RWPE1 (cell line): Measurements from ENCODE around the gene EMILIN3.

Experiments
- CTCF ChIA-PET: fragments of 350-600 bp; sonication (Branson Sonifier 250); formaldehyde crosslinking; extraction: SDS; loops from one replicate; lab custom pipeline; 2021; lab: Yijun Ruan, JAX
- POLR2A ChIA-PET: fragments of 400-600 bp; formaldehyde crosslinking; extraction: SDS; loops from one replicate; lab custom pipeline; 2020; ENCODE audit warnings: antibody characterized with exemption; ENCODE audit not compliant: low non-redundant PET; lab: Yijun Ruan, JAX
- DNase-seq: peaks from one replicate; pipeline ENCODE4 v3.0.0; 2012; ENCODE audit warnings: low spot score
- H3K27ac ChIP-seq: fragments of 450-650 bp; 2 replicates; pipeline ENCODE4 v1.5.1; 2017
- CTCF ChIP-seq: fragments of 450-650 bp; conservative IDR thresholded peaks from 2 replicates; pipeline ENCODE4 v1.5.1; 2017; ENCODE audit warnings: low read depth, mild to moderate bottlenecking

Gene EMILIN3

GRCh38 chr20:41386502-41387427, 20.1 kb upstream of the EMILIN3 start:
- no peak for DNase-seq
- CTCF ChIA-PET = interaction anchor here (0.7 to 0.9 kb wide), 3 partner anchors 8 to 19 kb away, joined by 3 to 5 read pairs (median 4); no protein-coding TSS in a partner anchor
- POLR2A ChIA-PET = no interaction called here
- H3K27ac ChIP-seq = no peak overlapping the region
- TF ChIP-seq CTCF = no peak

GRCh38 chr20:41382791-41383305, 16.2 kb upstream of the EMILIN3 start:
- no peak for DNase-seq
- ChIA-PET CTCF (interaction anchor here (0.6 to 0.7 kb wide), 2 partner anchors 42 to 150 kb away, joined by 3 read pairs; no protein-coding TSS in a partner anchor), POLR2A (no interaction called here)
- H3K27ac ChIP-seq = no peak overlapping the region
- TF ChIP-seq CTCF = no peak

GRCh38 chr20:41380551-41381193, 14.1 kb upstream of the EMILIN3 start:
- TF ChIP-seq CTCF = no peak
- DNase-seq = no peak
- ChIA-PET POLR2A (no interaction called here), CTCF (interaction anchor here (0.6 kb wide), 1 partner anchor 41 kb away, joined by 5 read pairs; no protein-coding TSS in a partner anchor)
- H3K27ac ChIP-seq = no peak overlapping the region

- no peak overlapping the region for H3K27ac ChIP-seq
- CTCF ChIA-PET = interaction anchor here (0.6 to 1.1 kb wide), 3 partner anchors 8 to 851 kb away, joined by 3 to 5 read pairs (median 3); no protein-coding TSS in a partner anchor
- TF ChIP-seq CTCF = no peak
- DNase-seq = no peak
- POLR2A ChIA-PET = no interaction called here
Observed at GRCh38 chr20:41379551-41379950, 12.9 kb upstream of the EMILIN3 start.

GRCh38 chr20:41377275-41377674, 10.7 kb upstream of the EMILIN3 start:
- no peak for TF ChIP-seq CTCF
- no peak overlapping the region for H3K27ac ChIP-seq
- ChIA-PET CTCF (interaction anchor here (0.6 to 1.1 kb wide), 2 partner anchors 10 to 26 kb away, joined by 4 read pairs; no protein-coding TSS in a partner anchor), POLR2A (no interaction called here)
- no peak for DNase-seq

GRCh38 chr20:41376349-41376748, 9.7 kb upstream of the EMILIN3 start:
- DNase-seq = no peak
- no peak overlapping the region for H3K27ac ChIP-seq
- no peak for TF ChIP-seq CTCF
- CTCF ChIA-PET = interaction anchor here (1.0 to 1.1 kb wide), 2 partner anchors 11 to 35 kb away, joined by 3 to 4 read pairs; no protein-coding TSS in a partner anchor
- POLR2A ChIA-PET = no interaction called here
